HG03097 (cell line): ENCODE measurements around the gene METTL4.

ENCODE experiments used
- ATAC-seq: cut with Tn5 transposase; IDR thresholded peaks from one replicate; pipeline ENCODE4 v1.9.1; 2021; ENCODE audit not compliant: unreplicated experiment, low FRiP score

METTL4 gene

GRCh38 chr18:2564373-2564772, 6.9 kb downstream of the METTL4 start:
- no peak for ATAC-seq

- ATAC-seq: no peak
These were observed 12.1 kb downstream of the METTL4 start for GRCh38 chr18:2559249-2559648.

GRCh38 chr18:2557536-2557935, 13.8 kb downstream of the METTL4 start:
- ATAC-seq: no peak

- no peak for ATAC-seq
These were observed 15.4 kb downstream of the METTL4 start for GRCh38 chr18:2555895-2556294.

GRCh38 chr18:2554696-2555095, 16.6 kb downstream of the METTL4 start:
- no peak for ATAC-seq

GRCh38 chr18:2551425-2551824, 19.9 kb downstream of the METTL4 start:
- no peak for ATAC-seq

- ATAC-seq: no peak
These were observed 21.8 kb downstream of the METTL4 start for GRCh38 chr18:2549462-2549861.

GRCh38 chr18:2547477-2548087, 23.7 kb downstream of the METTL4 start:
- no peak for ATAC-seq

GRCh38 chr18:2545155-2545554, 26.1 kb downstream of the METTL4 start:
- no peak for ATAC-seq

GRCh38 chr18:2541925-2542563, 29.3 kb downstream of the METTL4 start:
- ATAC-seq: peak; percentile 52

GRCh38 chr18:2540575-2540974, 30.7 kb downstream of the METTL4 start:
- no peak for ATAC-seq

- no peak for ATAC-seq
These were observed 32.5 kb downstream of the METTL4 start for GRCh38 chr18:2538844-2539243.

- no peak for ATAC-seq
These were observed 33.1 kb downstream of the METTL4 start for GRCh38 chr18:2538236-2538635.

- ATAC-seq: no peak
These were observed 34.0 kb downstream of the METTL4 start for GRCh38 chr18:2537296-2537695.

GRCh38 chr18:2536493-2536892, 34.8 kb downstream of the METTL4 start:
- ATAC-seq: no peak

- ATAC-seq: no peak
These were observed 35.2 kb downstream of the METTL4 start for GRCh38 chr18:2536063-2536462.

GRCh38 chr18:2535419-2535910, 35.8 kb downstream of the METTL4 start:
- ATAC-seq: no peak

- peak; percentile 74 for ATAC-seq
These were observed 36.4 kb downstream of the METTL4 start for GRCh38 chr18:2534906-2535305.

- no peak for ATAC-seq
These were observed 38.5 kb downstream of the METTL4 start for GRCh38 chr18:2532797-2533196.

GRCh38 chr18:2531751-2532150, 39.6 kb downstream of the METTL4 start:
- no peak for ATAC-seq

GRCh38 chr18:2529154-2529553, 42.2 kb downstream of the METTL4 start:
- ATAC-seq: no peak

- no peak for ATAC-seq
These were observed 45.0 kb downstream of the METTL4 start for GRCh38 chr18:2526329-2526728.
